ENCODE results near the gene MTTP.

The MTTP gene

DNA sequence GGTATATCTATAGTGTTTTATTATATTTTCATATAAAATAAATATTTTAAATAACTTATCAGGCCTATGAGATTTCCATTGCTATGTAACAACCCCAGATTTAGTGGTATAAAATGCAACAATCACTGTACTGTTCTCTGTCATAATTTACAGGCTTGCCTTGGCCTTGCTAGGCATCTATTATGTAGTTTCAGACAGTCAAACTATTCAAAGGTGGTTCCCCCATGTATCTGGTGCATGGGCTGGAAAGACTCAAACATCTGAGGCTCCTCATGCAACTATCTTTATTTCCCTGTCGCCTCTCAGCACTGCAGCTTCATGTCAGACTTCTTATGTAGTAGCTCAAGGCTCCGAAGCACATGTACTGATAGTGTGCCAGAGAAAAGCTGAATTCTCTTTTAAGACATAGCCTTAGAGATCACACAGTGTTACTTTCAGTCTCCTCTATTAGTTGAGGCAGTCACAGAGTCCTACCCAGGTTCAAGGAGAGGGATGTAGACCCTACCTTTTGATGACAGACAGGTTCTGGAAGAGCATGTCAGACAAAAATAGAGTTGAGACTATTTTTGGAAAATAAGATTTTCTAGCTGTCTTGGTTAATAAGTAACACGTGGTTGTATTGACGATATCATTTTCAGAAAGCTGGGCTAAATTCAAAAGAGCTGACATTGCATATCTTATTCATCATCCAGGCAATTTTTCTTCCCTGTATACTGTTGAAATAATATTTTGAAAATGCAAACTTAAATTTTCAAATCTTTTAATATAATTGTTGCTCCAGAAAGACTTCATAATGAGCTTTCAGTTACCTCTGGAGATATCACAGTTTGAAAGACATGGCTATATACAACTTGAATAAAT lies 19.4 kb downstream of the MTTP start:
- no peak for DNase-seq (ENCODE audit: low spot score)

DNA sequence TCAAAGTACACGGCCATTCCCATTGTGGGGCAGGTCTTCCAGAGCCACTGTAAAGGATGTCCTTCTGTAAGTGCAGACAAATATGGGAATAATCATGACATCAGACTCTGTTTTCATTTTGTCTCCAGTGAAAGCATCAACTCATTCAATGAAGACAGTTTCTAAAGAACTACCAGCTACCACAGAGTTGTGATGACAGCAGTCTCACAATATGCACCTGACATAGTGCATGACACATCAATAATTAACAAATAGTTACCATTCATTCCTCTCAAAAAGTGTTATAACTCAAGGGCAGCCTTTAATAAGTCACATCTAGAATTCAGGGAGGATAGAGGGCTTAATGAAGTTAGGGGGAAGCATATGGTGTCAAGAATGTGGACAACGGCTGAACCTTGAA lies 20.2 kb downstream of the MTTP start:
- no peak for DNase-seq (ENCODE audit: low spot score)

- no peak for DNase-seq (ENCODE audit: low spot score)
Observed at GRCh38 chr4:99606716-99607115, 32.1 kb downstream of the MTTP start.

DNA sequence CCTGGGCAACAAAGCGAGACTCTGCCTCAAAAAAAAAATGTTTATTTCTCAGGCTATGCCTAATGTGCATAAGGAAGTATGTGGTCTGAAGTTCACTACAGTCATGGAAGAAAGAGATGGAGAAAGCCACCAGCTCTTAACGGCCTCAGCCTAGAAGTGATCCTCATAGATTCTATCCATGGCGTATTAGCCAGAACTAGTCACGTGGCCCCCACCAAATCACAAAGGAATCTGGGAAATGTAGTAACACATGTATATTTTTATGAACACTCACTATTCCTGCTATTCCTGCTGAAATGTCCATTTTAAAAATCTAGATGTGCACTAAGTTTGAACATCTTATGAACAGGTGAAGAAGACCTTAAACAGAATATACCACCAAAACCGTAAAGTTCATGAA lies 33.8 kb downstream of the MTTP start:
- no peak for DNase-seq (ENCODE audit: low spot score)

- DNase-seq (ENCODE audit: low spot score), result no peak
Observed at GRCh38 chr4:99610605-99611175, 36.1 kb downstream of the MTTP start.

GRCh38 chr4:99612281-99612680 lies 37.7 kb downstream of the MTTP start:
- no peak for DNase-seq (ENCODE audit: low spot score)

GRCh38 chr4:99612704-99613103 lies 38.1 kb downstream of the MTTP start:
- DNase-seq (ENCODE audit: low spot score), result no peak

DNA sequence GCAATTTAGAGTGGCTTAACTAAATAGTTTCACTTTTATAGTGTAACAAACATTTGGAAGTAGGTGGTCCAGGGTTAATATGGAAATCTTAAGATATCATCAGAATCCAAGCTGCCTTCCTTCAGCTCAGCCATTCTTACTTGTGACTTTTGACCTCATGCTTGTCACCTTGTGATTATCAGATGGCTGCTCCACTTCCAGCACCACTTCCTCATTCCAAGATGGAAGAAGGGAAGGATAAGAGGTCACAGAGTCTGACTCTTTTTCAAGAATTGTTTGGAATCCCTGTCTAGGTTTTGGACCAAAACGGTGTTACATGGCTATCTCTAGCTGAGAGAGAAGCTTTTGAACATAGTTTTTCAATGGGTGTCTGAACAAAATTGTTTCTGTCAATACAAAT lies 39.9 kb downstream of the MTTP start:
- no peak for DNase-seq (ENCODE audit: low spot score)

- DNase-seq (ENCODE audit: low spot score), result no peak
Observed at GRCh38 chr4:99615170-99615820, 40.7 kb downstream of the MTTP start.

DNA sequence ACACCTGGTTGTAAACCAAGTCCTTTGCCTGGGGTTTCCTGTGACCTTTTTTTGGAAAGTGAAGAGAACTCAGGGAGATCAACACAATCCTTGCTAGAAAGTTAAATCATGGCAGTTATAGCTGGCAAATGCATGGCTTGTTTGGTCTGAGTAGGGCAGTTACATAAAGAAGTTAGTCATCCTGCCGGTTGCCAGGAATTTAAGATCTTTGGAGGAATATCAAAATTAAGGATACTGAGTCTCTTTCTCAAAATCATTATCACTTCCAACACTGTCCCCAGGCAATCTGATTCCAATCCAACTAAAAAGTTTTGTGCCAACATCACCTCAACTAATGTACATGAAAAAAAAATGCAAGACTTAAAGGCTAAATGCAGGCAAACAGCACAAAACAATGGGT lies 42.8 kb downstream of the MTTP start:
- DNase-seq (ENCODE audit: low spot score), result no peak

DNA sequence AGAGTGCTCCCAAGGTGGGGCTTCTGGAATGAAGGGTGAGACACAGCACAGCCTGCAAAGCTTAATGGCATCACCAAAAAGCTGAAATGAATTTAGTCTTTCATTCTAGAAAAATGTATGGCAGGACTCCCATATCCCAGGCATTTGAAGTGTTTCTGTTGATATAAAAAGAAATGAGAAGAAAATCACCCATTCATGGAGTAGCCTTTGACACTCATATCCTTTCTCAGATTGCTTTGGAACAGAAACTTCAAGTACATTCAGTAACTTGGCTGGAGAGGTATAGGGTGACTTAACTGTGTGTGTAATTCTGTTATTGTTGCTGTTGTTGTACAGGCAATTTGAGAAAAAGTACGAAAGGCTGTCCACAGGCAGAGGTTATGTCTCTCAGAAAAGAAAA lies 47.7 kb downstream of the MTTP start:
- no peak for DNase-seq (ENCODE audit: low spot score)

DNA sequence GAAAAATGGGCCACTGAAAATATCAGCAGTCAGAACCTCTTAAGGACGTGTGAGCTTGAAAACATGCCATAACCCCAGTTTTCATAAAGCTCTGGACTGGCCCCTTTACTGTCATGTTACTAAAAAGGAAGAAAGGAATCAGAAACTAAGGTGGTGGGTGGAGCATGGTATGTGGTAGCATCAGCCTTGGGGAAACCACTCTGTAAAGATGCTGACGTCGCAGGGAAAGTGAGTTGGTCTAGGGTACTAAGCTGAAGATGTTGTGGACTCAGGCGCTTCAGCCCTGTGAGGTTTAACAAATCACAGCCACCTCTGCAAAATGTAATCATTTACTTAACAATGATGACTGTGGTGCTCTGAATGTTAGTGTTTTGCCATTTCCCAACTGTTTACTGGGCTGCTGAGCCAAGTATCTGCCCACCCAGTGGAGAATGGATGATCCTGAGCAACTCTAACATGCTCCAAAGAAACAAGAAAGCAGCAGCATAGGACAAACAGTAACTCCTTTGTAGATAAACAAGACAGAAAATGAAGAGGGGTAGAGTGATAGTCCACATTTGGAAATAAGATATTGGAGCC lies 49.6 kb downstream of the MTTP start:
- DNase-seq (ENCODE audit: low spot score), result no peak

DNA sequence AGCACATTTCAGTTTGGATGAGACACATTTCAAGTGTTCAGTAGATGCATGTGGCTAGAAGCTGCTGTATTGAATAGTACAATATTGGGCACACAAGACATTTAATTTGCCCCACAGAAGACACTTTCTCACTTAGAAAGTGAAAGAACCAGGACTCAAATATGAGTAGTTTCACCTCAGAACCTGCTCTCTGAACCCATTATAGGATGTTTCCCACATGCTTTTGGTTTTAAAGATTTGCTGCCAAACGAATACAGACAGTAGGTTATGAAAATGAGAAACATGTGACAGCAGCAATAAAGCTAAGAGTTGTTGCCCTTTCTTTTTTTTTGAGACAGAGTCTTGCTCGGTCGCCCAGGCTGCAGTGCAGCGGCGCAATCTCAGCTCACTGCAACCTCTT lies 50.7 kb downstream of the MTTP start:
- DNase-seq (ENCODE audit: low spot score), result no peak

DNA sequence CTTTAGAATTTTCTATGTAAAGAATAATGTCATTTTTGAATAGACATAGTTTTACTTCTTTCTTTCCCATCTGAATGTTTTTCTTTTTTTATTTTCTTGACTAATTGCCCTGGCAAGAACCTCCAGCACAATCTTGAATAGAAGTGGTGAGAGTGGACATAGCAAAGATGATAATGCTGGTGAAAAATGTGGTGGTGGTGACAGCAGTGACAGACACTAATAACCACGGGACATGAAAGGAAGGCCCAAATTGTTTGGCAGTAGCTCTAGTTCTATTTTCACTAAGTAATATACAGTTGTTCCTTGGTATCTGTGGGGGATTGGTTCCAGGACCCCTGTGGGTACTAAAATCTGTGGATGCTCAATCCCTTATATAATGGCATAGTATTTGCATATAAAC lies 53.4 kb downstream of the MTTP start:
- DNase-seq (ENCODE audit: low spot score), result no peak

DNA sequence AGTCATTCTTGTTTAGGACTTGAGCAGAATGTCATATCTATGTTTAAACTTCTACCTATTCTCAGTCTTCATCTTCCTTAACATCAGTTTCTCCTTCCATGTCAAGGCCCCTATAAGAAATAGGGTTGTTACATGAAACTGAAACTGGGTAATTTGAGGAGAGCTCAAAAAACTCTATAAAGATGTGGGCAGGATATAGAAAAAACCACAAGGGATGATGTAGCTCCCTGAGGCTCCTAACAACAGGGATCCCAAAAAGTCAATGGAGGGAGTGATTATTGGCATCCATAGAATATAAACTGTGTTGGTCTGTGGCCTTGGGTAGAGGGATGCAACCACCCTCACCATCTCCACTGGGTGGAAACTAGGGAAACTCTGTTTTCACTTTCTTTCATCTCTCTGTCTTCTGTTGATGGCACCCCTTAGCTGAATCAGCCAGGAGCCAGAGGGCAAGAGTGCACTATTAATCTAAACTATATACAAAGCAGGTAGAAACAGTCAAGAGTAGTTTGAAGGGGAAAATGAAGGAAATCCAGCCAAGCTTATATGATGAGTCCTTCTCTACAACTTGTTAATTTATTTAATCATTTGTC lies 55.4 kb downstream of the MTTP start:
- no peak for DNase-seq (ENCODE audit: low spot score)

GRCh38 chr4:99630857-99631360 lies 56.3 kb downstream of the MTTP start:
- no peak for DNase-seq (ENCODE audit: low spot score)

DNA sequence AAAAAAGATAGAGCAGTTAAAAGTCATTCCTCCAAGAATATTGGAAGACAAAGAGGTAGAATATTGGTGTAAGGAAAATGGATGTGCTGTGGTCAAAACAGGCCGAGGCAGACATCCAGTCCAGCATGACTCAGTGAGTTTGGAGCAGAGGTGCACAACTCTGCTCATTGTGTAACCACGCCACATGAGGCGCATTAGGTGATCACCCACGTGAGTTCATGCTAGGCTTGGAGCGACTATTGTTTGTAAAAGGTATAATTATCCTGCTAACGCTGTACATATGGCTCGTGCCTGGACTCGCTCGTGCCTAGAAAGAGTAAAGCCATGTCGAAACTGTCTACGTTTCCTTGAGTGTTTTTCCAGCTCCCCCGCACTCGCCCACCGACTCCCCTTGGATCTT lies 59.1 kb downstream of the MTTP start:
- no peak for DNase-seq (ENCODE audit: low spot score)

- DNase-seq (ENCODE audit: low spot score), result no peak
Observed at GRCh38 chr4:99634742-99635360, 60.2 kb downstream of the MTTP start.

DNA sequence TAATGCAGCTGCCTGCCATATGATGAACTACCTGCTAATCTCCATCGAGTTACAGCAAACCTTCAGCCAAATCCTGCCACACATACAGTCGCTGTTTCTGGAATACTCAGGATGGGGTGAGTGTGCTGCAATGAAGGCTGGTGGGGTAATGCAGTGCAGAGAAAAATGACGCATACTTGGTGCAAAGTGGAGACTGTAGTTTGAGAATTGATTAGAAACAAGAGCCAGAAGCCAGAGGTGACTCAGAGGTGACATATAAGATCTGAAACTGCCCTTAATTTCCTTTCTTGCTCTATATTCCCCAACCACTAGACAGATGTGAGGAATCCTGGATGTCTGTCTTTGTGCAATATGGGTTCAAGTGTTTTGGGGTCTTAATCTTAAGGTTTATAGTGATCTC lies 61.0 kb downstream of the MTTP start:
- DNase-seq (ENCODE audit: low spot score), result no peak

DNA sequence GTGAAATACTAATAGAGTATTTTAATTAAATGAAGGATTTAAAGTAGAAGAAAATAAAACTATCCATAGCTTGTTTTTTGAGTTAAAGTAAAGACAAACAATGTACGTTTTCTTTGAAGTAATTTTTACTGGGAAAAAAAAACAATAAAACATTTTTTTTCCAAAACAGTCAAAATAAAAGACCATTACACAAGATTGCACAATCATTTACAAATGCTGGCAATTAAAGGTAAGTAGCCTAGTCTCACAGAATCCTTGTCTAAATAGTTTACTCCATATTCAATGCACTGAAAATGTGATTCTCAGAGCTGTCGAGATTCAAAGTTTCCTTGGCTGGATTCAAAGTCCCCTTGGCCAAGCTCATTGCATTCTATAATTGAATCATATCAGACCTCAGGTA lies 61.8 kb downstream of the MTTP start:
- no peak for DNase-seq (ENCODE audit: low spot score)

GRCh38 chr4:99637174-99637573 lies 62.5 kb downstream of the MTTP start:
- DNase-seq (ENCODE audit: low spot score), result no peak

GRCh38 chr4:99640676-99641075 lies 66.1 kb downstream of the MTTP start:
- DNase-seq (ENCODE audit: low spot score), result no peak

Measured in Ammon's horn (tissue), 1 donor.